HUDEP-2 (cell line): Measurements from ENCODE around the gene TMEM253.

Experiments
- DNase-seq, 76 experiments: peaks; one replicate each; lab custom pipeline; 2025; ENCODE audit not compliant: unreplicated experiment in 76 of 76; lab: John Stamatoyannopoulos, UW

TMEM253 gene

DNA sequence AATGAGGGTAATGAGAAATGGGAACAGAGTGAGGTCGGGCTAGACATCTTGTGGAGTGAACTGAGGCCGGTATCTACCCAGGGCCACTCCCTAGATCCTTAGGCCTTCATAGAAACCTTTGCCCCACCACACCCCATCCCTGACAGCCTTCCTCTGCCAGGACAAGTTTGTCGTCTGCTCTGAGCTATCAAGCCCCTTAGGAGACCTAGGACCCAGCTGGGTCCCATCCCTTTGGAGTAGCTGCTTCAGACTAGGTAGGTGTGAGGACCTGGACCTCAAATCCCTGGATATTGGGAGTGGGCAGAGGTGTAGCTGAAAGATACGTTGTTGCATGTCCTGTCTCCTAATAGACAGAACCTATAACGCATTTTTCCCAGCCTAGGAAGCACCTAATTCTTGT, at the start of gene TMEM253:
Gene TMEM253 (plus strand): TSS at position 136 of the 400 bp plus-strand sequence. CDS start 278 bp downstream, outside the sequence.
- no peak for DNase-seq

DNA sequence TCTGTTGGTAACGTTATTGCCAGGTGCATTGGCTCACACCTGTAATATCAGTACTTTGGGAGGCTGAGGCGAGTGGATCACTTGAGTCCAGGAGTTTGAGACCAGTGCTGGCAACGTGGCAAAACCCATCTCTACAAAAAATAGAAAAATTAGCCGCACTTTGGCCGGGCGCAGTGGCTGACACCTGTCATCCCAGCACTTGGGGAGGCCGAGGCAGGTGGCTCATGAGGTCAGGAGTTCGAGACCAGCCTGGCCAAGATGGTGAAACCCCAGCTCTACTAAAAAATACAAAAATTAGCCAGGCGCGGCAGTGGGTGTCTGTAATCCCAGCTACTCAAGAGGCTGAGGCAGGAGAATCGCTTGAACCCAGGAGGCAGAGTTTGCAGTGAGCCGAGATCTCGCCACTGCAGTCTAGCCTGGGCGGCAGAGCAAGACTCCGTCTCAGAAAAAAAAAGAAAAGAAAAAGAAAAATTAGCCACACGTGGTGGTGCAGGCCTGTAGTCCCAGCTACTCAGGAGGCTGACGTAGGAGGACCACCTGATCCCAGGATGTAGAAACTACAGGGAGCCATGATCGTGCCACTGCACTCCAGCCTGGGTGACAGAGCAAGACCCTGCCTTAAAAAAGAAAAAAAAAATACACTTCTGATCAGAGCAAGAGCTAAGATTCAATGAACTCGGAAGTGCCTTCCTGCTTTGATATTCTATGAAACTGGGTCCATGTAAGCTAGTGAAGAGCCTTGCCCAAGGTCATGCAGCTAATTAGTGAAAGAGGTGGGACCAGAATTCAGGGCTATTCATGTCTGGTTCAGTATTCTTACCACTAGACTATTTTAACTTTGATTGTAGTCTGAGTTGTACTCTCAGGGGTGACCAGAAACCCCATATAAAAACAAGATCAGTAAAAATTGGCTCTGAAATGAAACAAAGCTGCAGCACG, 47.4 kb upstream of the TMEM253 start:
- no peak for DNase-seq

DNA sequence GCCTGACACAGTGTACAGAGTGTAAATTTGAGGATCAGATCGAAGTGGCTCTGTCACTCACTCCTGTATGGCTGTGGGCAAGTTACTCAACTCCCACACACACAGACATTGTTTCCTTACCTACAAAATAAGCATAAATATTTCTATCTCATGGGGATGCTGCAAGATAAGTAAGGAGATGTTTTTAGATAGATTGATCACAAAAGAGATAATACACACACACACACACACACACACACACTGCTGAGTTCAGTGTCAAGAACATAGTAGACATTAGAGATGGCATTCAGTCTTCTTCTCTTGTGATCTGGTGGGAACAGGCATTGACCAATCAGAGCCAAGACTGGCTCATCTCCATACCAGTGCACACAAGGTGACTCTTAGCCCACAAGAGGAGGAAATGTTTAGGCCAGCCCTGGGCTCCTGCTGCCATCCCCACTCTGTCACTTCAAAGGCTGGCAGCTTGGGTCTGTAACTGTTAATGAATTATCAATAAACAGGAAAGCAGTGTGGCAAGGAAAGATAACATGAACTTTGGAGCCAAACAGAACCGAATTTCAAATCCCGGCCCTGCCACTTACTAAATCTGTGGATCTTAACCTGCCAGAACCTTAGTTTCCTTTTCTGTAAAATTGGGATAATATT, 46.6 kb upstream of the TMEM253 start:
- no peak for DNase-seq

DNA sequence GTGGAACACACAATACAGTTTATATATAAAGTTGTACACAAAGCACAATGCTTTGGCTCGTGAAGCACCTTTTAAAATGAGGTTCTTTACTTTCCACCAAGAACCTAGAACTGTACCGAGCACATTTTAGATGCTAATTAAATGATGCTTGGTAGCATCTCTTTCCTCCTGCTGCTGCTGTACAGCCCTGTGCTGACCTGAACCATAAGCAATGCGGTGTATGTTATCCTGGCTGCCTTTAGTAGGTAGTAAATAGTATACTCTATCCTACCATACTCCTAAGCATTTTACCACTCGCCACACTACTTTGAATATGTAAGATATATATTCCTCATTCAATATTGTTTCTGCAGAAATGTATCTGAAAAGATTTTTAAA, 46.1 kb upstream of the TMEM253 start:
- no peak for DNase-seq

DNA sequence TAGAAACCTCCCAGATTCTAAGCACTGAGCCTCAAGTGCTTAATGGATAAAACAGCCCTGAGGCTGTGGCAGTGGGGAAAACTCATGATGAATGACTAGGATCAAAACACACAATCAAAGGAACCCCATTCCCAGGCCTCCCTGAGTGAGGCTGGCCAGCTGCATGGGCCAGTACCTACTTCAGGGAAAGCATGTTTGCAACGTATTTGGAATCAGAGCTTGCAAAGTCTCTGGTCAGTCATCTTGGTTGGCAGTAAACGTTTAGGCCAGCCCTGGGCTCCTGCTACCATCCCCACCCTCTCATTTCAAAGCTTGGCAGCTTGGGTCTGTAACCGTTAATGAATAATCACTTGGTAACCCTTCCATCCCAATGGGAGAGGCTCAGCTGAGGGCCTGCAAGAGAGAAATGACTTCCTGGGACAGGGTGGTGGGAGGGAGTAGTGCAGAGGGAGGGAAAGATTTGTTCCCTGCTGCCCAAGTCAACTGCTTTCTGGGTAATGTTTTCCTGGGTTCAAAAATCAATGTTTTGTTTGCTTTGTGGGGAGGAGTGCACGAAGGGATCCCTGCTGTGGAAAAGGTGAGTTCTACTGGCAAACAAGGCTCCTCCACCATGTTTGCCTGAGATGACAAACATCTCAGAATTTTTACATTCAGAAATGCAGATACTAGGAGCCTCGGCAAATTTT, 45.3 kb upstream of the TMEM253 start:
- DNase-seq, result no peak

DNA sequence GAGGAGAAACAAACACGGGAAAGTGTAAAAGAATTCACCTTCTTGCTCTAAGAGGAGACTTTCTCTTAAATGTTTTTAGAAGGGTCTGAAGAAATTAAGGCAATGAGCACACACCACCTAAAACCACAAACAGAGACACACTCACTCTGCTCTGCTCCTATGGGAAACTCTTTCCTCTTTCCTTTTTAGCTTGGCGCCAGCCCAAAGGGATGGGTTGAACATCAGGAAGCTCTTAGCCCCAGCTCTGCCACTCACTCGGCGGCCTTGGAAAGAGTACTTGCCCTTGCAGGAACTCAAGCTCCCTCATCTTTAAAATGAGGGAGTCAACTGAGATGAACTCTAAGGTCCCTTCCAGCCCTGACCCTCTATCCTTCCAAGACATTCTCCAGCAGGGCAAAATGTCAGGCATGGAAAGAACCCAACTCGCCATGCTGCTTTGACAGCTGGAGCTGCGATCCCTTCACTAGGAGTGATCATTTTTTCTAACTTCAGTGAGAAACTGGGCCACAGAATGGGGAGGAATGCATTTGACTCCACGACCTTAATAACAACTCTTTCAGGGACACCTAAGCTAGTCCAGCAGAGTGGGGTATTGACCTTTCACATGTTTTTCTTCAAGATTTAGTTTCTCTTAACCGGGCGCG, 44.2 kb upstream of the TMEM253 start:
- DNase-seq, result no peak

DNA sequence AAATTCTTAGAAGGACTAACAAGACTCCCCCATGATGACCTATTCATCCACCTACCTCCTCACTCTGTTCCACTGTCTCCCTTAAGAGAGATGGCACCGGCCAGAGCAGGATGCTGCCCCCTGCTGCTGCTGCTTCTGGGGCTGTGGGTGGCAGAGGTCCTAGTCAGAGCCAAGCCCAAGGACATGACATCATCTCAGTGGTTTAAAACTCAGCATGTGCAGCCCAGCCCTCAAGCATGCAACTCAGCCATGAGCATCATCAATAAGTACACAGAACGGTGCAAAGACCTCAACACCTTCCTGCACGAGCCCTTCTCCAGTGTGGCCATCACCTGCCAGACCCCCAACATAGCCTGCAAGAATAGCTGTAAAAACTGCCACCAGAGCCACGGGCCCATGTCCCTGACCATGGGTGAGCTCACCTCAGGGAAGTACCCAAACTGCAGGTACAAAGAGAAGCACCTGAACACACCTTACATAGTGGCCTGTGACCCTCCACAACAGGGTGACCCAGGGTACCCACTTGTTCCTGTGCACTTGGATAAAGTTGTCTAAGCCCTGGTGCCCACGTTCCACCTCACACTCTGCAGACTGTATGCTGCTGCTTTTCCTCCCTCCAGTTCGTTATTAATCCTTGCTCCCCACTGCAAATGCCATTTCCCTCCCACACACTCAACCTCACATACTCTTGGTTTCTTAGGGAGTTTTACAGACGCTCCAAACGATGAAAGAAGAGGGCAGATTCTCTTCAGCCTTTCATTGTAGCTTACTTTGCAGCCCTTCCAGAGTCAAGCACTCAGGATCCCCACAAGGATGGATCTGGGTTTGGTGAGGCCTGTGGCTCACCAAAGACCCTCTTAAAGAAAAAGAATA, 42.8 kb upstream of the TMEM253 start, which contains the start of gene RNASE8:
Gene RNASE8 (plus strand): TSS at position 20 of the 873 bp plus-strand sequence. CDS start 71 bp downstream, at position 91.
- peak in 5 of 76 experiments; percentile 3 to 17 (median 9) for DNase-seq

DNA sequence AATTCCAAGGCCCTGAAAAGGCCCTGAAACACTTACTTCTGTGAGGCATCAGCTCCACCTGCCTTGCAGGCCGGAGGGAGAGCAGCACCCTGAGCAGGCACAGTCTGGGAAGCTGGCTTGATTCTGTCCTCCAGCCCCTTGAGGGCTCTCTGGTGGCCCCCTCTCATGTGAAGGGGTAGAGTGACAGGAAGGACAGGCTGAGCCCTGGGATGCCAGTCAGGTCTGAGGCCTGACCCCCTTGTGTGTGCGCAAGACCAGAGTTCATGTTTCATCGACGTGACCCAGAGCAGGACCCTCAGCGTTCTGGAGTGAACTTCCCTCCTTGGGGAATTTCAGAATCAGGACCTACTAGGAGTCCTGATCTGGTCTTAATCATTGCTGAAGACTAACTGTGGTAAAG, 42.0 kb upstream of the TMEM253 start:
- no peak for DNase-seq

DNA sequence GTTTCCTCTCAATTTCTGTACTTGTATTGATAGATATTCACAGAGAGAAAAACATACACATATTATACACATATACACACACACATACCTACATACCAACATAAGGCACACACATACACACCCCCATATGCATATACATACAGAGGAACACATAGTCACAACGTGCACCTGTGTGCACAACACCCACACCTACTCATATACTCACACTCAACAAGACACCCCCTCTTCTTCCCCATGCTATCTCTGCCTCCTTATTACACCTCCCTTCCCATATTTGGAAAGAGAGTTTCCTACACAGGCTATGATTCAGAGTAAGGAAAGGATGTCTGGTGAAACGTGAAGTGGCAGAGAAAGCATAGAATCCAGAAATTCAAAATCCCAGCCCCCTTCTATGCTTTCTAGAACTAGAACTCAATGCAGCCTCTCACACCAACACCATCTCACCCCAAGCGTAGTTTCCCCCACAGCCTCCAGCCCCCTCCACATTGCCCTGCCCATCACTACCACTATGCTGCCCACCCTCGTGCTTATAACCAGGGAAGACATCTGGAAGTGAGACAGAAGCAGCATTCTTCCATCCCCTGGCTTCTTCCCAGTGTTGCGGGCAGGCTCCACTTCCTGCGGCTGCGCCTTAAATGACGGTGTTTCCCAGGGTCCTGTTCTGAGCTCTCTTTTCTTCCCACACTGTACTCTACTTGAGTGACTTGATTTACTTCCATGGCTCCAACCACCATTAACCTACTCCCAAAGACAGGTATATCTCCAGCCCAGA, 40.8 kb upstream of the TMEM253 start:
- no peak for DNase-seq

DNA sequence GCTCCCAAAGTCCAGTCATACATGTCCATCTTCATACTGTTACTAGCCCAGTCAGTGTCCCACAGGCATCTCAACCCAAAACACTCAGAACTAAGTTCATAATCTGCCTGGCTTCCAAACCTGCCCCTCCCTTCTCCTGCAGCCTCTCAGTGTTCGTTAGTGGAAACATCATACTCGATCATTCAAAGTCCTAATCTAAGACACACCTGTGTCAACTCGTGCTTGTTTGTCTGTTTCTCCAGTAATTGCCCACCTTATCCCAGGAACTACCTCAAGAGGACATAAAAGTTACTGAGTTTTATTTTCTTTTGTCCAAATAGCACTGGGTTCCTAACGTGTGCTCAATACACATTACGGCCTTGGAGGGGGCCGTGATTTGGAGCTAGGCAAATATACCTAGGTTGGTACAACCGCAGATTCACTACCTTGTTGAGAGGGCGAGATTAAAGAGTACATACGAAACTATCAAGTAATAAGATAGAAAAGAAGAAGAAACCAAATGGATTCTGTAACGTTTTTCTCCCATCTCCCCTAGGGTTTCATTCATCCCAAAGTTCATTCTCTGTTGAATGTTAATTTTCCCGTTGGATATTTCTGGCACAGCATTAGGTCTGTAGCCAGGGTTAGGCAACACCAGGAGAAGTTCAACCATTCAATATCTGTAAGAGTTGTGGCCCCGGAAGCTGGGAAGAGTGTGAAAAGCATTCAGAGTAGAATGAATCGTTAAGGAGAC, 40.1 kb upstream of the TMEM253 start:
- DNase-seq, result no peak

DNA sequence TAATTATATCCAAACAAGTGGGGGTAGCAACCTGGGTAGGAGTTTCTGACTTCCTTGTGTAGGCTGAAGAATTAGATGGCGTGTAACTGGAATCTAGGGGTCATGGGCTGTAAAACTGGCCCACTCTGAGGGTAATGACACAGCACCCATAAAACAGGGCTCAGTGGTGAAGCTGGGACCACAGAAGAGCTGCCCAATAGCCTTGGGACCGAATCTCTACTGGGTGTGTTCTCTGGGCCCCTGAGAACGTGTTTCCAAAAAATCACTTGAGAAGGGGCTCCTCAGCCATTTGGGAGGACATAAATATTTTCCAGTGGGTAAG, 39.6 kb upstream of the TMEM253 start:
- no peak for DNase-seq

DNA sequence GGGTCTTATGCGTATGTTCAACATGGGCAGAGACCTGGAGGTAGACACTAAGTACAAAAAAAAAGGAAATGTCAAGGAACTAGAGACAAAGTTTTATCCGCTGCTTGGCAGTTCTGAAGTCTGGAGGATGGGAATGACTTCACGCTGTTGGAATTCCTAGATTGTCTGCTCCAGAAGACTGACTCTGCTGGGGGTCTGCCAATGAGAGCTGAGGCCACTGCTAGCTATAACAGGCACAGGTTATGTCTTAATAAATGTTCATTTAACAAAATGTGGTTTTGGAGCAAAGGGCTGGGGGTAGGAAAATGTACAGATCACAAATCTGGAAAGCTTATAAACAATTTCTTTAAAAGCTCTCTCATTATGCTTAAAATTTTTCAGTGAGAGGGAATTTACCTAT, 37.4 kb upstream of the TMEM253 start:
- no peak for DNase-seq

DNA sequence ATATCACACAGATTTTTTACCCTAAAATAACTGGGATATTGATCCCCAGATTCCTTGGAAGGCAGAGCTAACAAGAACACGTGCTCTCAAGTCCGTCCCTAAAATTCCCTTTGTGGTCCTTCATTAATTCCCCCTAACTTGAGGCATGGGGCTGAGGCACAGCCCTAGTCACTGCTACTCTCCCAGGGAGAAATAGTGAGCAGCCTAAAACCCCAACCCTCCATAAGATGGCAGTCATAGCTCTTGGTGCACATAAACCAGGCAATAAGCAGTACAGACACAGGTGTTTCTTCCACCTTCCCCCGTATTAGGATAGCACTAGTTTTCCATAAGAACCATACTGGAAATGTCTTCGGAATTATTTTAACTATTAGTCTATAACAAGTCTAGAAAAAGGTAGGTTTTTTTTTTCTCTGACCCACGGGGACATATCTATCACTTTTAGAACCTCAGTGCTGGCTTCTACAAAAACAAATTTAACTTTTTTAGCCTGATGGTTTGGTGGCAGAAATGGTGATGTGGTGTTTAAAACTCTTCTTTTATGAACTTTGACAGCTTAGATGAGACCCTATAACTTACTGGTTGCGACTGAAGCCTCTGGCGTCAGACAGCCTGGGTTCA, 33.9 kb upstream of the TMEM253 start:
- no peak for DNase-seq

DNA sequence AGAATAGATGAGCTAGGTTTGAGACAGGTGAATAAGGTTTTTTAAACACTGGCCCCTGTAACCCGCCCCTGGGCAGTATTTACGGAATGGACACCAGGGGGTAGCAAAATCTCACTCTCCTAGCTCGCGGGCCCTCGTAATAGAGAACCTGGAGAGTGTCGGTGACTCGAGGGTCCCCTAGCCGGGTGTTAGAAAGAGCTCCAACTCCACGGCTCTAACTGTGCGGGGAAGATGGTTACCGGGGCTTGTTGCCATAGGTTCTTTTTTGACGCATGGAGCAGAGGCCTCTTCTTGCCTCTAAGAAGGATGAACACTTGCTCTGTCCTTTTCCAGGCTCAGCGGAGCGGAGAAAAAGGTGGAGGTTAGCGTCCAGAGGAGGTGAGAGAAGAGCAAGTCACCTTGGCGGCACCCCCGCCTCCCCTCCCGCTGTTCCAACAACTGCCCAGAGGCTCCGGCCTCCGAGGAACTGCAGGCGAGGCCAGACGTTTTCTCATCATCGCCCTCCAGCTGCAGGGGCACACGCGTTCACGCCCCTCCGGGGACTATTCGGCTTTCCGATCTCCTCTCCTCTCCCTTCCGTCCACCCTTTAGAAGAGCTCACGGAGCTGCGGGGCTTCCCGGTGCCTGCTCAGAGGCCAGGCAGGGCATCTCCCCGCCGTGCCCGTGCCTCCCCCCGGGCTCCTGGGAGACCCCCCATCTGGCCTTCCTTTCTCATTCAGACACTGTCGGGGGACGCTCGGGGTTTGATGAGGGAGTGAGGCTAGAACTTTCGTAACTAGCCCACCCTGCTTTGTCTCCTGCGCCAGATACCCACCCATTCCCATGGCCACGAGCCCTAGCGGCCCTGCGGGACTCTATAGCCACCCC, 32.1 kb upstream of the TMEM253 start:
- peak in 31 of 76 experiments; percentile 7 to 51 (median 23) for DNase-seq

DNA sequence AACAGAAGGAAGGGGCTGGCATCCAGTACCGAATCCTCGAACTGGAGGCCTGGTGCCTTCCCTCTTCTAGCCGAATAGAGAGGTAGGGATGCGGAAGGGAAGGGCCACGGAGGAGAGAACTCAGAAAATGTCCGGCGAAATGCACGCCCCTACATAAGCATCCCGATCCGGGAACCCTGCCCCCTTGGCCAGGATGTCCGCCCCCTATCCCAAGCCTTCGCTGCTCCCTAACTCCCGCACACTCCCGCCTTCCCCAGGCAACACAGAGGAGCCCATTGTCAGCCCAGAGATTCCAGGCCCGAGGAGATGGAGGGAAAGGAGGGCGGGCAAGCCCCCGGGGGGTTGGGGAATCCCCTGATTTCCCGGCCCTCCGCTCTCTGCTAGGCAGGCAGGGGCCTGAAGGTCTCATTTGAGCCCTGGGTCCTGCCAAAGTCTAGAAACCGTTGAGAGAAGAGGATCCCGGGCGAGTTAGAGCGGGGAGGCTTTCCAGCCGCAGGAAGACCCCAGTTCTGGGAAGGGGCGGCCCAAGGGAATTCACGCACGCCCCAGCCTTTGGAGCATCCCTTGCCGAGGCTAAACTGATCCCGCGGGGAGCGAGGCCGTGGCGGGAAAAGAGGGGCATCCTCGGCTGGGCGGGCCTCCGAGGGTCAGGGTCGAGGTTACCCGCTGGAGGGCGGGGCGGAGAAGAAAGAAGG, 31.3 kb upstream of the TMEM253 start:
- no peak for DNase-seq

DNA sequence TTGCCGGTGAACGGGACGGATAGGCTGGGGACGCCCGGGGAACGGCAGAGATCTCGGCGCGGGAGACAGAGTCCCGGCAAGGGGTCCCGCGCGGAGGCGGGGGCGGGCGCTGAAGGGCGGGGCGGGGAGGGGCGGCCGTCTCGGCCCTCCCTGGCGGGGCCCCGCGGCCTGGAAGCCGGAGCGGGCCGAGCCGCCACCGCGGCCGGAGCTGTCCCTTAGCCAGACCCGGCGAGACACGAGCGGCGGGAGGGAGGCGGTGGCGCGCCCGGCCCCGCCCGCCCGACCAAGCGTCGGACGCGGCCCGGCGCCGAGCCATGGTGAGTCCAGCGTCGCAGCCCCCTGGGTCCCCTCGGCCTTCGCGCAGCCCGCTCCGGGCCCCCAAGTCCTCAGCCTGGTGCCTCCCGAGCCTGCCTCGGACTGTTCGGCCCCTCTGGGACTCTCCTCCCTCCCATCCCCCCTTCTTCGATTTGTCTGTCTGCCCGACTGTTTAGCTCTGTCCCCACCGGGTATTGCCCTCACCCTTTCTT, 30.7 kb upstream of the TMEM253 start, which contains the start of gene ARHGEF40:
Gene ARHGEF40 (plus strand): TSS at position 222 of the 527 bp plus-strand sequence. CDS start 93 bp downstream, at position 315.
- DNase-seq, result peak in 1 of 76 experiments; percentile 7
